NCI-H187 treated with DMSO at 0.1 percent for 48 hours (cell line): Measurements from ENCODE around the gene ADGRG2.
"Not testable (repeated sequence)": the region's sequence is repeated elsewhere in the genome, so short reads cannot be mapped to it uniquely, and the experiment has no call there.

Experiments
- DNase-seq: peaks from one replicate; lab custom pipeline; 2025; lab: John Stamatoyannopoulos, UW

The ADGRG2 gene

DNA sequence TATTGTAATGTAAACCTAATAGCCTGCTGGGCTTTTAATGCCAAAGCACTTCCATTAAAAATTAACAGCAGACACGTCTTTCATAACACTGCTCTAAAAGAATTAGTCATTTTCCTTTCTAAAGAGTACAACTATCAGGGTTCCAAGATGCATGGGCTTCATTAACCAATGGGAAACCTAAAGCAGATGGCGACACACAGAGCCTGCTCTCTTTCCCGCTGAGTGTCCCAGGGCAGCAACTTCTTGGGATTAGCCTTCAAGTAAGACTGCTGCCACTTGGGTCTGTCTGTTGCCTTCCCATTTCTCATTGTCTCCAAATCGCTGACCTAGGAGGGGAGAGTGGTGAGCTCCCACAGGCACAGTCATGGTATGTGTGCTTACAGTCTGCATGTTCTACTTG is 124.4 kb downstream of the ADGRG2 start:
- DNase-seq = no peak

DNA sequence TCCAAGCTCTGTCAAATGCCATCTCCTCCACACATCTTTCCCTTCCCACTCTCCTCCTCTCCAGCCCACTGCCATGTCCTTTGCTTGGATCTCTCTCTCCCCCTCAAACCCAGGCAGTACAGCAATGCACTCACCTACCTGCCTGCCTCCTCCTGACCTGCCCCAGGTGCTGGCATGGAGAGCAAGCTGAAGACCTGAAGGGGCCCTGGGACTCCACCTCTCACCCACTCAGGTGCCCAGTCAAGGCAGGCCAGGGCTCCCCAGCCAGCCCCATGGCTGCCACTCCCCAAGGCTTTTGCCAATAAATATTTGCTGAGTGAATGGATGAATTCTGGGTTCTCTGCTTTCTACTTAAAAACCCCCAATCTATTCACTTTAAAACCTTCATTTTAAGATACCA is 125.7 kb downstream of the ADGRG2 start:
- DNase-seq = no peak

DNA sequence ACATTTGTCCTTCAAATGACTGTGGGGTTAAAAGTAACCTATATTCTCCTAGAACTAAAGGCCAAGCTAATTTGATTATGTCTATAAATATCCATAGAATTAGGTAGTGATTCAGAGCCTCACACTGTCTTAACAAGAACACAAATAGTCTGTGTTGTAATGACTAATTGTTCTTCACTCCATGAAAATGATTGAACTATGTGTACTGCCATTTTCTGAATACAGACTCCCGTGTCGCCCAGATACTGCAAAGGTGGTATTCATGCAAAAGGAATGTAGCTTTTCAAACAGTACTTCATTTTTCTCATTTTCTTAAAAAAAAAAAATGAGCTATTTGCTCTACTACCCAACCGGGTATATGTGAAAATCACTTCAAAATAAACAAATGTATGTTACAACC is 127.0 kb downstream of the ADGRG2 start:
- DNase-seq = no peak

DNA sequence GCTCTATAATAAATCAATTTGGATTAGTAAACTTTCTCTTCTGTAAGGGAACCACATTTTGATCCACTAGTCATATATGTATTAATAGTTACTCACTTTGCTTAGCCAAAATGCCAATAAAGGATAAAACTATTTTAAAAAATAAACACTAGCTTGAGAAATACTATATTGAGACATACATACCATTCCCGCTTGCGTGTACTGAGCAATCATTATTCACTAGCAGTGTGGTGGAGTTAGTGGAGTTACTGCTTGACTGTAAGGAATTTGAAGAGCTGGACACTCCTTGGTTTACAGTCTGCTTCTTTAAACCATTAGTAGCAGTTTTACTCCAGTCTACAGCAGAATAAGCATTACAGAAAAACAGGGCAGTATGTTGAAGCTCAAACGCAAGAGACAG is 127.6 kb downstream of the ADGRG2 start:
- DNase-seq = no peak

DNA sequence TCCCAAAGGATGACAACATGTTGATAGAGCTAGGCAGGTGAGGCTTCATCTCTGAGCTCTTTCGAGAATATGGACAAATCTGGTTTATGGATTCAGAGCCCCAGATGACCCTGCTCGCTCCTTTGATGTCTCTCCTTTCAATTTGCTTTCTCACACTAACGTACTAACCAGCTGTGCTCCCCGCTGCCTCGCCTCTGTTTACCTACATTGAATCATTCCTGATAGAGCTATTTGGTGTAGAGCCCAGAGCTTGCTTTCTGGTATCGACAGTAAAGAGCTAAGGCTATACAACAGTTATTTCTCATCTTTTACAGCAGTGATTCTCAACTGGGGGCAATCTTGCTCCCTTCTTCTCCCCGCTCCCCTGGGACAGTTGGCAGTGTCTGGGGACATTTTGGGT is 129.4 kb downstream of the ADGRG2 start:
- DNase-seq = no peak

DNA sequence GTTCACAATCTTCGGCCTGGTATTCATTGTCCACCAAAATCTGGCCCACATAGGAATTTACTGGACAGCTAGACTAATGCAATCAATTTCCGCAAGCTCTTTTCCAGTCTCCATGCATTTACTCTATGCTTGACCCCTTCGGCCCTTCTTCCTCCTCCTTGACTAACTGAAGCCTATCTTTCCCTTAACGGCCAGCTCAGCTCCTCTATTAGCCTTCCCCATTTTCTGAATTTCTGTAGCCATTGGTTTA is 137.2 kb downstream of the ADGRG2 start:
- no peak for DNase-seq

DNA sequence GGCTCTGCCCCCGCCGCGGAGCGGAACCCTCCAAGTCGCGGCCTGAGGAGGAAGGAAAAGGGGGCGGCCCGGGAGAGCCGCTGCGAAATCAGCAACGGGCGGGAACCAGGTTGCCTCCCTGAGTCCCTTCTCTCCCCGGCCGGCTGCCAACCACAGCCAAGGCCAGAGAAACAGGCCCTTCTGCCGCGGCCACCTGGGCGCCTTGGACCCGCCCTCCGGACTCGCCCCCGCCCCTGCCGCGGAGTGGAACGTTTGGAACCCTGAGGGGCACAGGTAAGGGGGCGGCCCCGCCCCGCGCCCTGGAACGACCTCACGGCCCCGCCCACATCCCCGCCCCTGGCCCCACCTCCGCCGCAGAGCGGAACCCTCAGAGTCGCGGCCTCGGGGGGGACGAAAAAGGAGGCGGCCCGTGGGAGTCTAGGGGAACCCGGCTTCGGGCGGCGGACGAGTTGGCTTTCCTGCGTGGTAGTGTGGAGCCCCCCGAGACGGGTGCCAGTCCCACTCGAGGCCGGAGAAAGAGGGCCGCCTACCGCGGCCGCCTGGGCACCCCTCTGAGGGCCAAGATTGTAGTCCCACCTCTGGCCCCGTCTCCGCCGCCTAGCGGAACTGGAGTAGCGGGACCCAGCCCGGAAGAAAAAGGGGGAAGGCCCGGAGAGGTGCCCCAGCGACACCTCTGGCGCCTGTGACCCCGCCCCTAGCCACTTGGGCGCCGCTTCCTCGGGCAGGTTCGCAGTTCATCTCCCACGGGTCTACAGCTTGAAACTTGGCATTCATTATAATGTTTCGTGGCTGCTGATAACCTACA is 137.7 kb downstream of the ADGRG2 start:
- DNase-seq = peak; percentile 34

DNA sequence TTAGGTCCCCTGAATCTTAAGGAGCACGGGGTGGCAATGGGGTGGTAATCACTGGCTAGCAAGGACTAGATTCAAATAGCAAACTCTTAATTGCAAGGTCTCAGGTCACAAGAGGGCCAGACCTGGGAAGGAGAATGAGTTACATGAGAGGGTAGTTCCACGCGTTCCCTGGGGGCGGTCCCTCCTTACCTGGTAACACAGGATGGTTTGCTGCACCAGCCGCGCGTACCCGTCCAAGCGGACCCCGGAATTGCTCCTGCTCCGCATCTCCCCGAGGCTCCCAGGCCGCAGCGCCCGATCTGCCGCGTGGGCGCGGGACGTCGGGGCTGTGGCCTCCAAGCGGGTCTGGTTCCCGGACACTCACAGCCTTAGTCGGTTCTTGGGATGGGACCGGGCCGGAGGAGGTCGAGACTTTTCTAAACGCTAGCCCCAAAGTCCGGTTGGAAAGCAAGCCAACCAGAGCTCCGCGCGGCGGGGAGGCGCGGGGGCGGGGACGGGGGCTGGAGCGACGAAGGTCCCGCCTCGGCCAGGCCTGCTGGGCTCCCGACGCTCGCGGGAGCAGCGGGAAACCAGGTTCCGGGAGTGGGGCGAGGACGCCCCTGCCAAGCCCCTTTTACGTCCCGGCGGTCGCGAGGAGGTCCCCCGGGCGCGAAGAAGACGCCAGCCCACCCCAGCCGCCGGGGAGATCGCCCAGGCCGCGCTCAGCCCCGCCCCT is 138.4 kb downstream of the ADGRG2 start, which contains the start of gene PHKA2:
Gene PHKA2, minus strand, starts transcription at position 449 of the 715 bp plus-strand sequence. Its CDS starts 182 bp downstream, at position 267.
- no peak for DNase-seq

DNA sequence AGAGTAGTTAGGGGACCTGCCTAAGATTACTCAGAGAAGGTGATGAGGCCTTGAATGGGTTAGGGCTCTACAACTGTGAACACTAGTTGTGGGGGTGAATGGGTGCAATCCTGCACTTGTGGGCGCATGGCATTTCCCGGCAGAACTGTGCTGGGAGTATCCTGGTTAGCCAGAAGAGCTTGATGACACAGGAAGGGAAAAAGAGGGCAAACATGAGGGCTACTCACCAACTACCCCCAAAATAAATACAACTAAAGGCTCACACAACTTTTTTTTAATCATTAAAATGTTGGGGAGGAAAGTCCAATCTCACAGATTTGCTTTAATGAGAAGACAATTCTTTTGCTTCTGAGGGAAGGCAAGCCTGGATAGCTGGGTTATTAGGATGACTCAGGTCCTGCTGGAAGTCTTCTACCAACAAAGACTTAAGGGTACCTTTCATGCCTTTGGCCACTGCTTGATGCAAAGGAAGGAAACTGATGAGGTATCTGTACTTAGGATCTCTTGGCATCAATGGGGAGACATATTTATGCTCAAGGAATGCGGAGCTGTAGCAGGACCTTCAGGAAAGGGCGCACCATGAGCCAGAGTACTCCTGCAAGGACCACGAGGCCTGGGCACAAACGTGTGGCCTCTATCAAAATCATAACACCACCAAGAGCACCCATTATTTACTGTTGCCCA is 141.0 kb downstream of the ADGRG2 start:
- DNase-seq = no peak

DNA sequence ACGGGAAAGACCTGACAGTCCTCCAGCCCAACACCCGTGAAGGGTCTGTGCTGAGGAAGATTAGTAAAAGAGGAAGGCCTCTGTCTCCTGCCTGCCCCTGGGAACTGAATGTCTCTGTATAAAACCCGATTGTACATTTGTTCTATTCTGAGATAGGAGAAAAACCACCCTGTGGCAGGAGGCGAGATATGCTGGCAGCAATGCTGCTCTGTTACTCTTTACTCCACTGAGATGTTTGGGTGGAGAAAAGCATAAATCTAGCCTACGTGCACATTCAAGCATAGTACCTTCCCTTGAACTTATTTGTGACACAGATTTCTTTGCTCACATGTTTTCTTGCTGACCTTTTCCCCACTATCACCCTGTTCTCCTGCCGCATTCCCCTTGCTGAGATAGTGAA is 142.0 kb downstream of the ADGRG2 start:
- not testable (repeated sequence) for DNase-seq

DNA sequence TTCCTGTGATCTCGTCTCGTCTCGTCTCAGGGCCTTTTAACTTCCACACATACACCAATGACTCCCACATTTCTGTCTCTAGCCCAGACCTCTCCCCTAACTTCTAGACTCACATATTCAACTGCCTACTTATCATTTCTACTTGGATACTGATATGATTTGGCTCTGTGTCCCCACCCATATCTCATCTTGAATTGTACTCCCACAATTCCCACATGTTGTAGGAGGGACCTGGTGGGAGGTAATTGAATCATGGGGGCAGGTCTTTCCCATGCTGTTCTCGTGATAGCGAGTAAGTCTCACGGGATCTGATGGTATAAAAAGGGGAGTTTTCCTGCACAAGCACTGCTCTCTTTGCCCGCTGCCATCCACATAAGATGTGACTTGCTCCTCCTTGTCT is 147.3 kb downstream of the ADGRG2 start:
- no peak for DNase-seq

DNA sequence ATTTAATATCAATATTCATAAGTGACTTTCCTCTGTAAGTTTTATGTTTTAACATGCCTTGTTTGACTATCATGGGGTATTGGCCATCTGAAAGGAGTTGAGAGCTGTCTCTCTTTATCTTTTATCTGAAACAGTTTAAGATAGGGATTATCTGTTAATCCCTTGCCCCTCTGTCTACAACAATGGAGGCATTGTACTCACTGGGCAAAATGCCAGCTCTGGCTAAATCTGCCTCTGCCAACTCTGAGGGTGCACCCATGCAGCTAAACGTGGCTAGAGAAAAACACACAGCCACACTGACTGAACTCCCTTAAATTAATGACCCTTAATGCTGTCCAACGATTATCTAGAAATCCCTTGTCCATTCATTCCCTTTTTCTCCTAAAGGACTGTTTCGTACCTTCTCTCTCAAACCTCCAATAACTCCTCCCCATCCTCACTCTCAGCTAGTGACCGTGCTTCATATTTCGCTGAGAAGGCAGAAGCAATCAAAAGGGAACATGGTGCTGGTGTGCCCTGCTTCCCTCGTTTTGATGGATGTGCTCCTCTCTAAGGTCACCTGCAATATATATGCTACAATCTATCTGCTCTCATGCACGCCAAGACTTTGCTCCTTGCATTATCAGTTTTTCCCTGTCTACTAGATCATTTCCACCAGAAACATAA is 148.6 kb downstream of the ADGRG2 start:
- DNase-seq = no peak

DNA sequence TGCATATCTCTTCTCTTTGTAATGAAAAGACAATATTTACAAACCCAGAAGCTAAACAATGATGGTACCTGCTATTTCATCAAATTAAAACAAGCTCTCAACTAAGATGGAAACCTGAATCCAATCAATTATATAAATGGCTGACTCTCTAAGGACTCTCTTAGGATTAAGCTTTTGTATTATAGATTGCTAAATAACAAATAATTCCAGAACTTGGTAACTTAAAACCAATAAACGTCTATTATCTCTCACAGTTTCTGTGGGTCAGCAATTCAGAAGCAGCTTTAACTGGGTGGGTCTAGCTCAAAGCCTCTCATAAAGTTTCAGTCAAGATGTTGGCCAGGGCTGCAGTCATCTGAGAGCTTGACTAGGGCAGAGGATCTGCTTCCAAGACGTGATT is 150.8 kb downstream of the ADGRG2 start:
- DNase-seq = no peak

DNA sequence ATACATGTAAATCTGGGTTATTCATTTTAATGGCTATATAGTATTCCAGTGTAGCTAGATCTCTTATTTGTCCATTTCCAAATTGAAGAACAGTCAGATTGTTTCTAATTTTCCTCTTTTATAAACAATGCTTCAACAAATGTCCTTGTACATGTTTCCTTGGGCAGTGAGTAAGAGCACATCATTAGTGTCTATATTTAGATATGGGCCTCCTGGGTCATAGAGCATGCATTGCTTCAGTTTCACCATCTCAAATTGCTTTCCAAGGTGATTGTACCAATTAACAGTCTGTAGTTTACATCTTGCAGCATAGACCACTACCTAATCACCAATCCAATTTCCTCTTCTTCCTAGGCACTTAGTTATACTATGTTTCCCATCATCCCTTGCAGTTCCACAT is 151.8 kb downstream of the ADGRG2 start:
- DNase-seq = no peak

DNA sequence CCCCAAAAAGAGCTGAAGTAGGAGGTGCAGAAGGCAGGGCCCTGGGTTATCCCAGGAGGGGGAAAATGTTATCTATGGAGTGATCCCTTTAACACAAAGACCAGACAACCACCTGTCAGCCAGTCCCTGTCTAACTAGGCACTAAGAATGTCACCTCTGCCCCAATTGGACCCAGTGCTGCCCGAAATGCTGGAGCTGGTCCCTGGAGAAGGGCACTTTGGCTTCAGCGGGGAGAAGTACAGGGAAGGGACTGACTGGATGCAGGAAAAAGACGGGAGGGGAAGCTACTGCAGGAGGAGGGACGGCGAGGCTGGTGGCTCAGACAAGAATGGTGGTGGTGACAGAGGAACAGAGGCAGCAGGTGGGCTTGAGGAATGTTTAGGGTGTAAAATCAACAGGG is 155.6 kb downstream of the ADGRG2 start:
- no peak for DNase-seq

DNA sequence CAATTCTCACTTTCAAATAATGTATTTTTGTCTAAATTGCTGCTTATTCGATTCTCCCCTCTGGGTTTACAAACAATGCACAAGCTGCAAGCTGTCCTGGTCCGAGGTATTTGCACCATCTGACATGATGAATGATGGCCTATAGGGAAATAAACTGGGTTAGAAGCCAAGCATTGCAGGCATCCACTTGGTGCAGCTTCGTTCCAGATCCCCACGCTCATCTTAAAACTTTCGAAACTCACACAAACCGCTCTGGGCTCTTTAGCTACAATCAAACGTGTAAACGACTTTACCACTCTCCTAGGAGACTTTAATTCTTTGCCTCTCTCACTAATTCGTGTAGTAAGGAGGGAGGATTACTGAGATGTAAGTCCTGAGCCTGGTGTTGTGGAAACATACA is 157.4 kb downstream of the ADGRG2 start:
- DNase-seq = no peak

DNA sequence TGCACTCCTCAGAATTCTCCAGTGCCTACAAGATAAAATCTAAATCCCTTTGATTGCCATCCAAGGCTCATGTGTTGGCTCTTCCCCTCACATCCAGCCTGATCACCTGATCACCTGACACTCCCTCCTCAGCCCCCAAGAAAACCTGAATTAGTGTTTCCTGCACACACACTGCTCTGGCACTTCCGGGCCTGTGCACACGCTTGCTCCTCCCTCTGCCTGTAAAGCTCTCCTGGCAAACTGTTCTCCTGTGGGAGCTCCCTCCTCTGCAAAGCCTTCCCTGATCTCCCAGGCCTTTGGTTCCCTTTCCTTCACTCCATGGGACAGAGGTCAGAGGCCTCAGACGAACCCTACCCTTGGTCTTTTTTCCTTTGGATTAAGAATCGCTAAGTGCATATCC is 158.2 kb downstream of the ADGRG2 start:
- no peak for DNase-seq

DNA sequence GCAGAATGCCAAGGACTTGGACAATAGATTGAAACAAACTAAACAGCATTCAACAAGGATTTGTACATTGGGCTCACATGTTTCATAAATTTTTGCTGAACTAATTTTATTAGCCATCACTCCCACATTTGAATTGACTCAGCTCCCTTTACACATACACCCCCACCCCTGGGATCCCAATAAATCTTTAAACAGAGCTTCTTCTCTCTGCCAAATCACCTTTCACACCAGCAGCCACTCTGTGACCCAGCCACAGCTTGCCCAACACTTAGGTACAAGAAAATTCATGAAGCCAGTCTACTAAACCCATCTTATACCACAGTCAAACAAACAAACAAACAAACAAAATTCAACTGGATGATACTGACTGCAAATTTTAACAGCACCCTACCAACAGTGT is 159.9 kb downstream of the ADGRG2 start:
- no peak for DNase-seq

DNA sequence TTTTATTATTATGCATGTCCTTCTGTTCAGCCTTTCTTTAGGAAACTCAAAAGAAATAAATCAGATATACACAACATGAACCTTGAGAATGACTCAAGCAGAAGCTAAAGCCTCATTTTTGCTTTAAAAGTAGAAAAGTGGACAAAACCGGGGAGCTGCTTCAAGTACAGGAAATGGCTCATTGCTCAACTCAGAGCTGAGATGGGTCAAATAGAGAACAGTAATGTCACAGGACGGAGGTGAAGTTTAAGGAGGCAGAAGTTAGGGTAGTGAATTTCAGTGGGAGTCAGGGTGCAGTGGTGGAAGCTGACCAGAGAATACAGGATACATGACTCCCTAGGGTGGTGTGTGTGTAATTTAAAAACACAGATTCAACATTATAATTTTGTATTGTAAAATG is 160.6 kb downstream of the ADGRG2 start:
- DNase-seq = no peak

DNA sequence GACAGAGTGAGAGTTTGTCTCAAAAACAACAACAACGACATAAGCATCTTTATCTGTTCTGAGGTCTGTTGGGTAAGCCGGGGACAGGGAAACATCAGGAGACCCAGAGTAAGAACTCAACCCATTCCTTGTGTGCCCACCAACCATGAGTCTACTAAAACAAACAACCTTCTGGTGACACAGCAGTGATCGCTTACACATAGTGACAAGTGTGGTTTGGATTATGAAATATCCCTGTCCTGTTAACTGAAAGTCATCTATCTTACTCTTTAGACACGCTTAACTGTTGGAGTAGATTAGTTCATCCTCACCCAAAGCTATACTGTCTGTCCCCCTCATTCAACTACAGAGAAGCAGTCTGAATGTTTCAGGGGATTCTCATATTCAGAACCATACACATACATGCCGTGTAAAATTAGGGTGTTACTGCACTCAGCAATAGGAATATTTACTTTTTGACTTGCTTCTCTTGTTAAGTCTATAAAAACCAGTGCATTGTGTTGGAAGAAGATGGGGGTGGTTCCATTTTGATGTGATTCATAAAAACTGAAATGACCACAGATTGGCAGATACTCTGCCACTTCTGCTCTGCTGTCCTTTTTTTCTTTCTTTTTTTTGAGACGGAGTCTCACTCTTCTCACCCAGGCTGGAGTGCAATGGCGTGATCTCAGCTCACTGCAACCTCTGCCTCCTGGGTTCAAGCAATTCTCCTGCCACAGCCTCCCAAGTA is 165.8 kb downstream of the ADGRG2 start:
- no peak for DNase-seq

DNA sequence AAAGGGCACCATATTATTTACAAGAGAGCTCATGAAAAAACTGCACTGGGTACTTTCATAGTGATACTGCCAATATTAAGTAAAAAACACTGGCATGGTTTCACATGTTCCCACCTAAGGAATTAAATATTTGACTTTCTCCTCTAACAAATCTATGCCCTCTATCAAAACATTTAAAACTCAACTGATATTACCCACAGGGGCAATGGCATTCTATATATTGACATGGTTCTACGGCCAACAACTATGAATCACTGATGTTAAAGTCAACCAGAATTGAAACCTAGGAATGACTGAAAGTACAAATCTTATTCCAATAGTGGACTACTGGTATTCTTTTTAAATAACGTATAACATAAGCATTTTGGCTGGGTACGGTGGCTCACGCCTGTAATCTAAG is 166.6 kb downstream of the ADGRG2 start:
- DNase-seq = no peak

DNA sequence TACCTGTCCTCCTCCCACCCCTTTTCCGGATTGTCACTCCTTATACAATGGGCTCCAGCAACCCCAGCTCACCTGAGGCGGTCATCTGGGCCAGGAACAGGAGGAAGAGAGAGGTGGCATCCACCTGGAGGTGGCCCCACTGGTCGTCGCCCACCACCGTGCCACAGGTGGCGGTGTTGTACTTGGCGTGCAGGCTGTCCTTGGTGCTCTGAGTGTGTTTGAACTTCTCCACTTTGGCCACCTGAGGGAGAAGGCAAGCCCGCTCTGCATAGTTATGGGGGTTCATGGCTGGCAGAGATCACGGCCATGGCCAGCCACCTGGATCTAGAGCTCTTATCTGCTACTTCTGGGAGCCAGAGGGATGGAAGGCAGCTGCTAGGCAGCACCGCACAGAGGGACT is 171.2 kb downstream of the ADGRG2 start:
- DNase-seq = no peak
